HFFc6 (cell line): Measurements from ENCODE around the gene STIM2. TPM values are rescaled to one million over a fixed set of nuclear protein-coding genes. Genes with fewer than 3 reads are reported as not detected.

Experiments used
- DNase-seq: peaks from one replicate; pipeline ENCODE4 v3.0.0-alpha.2; 2018
- H3K27ac Mint-ChIP-seq: 2 replicates; pipeline ENCODE4 v1.8.0; 2020; ENCODE audit warnings: mild to moderate bottlenecking, mixed read lengths
- H3K27me3 Mint-ChIP-seq: 2 replicates; pipeline ENCODE4 v1.8.0; 2021; ENCODE audit warnings: mild to moderate bottlenecking, moderate library complexity, mixed read lengths; ENCODE audit not compliant: insufficient read depth
- H3K36me3 Mint-ChIP-seq: 2 replicates; pipeline ENCODE4 v1.8.0; 2021; ENCODE audit warnings: low read depth, mixed read lengths
- H3K4me1 Mint-ChIP-seq: 2 replicates; pipeline ENCODE4 v1.8.0; 2020; ENCODE audit warnings: low read depth, mixed read lengths
- H3K4me3 Mint-ChIP-seq: 2 replicates; pipeline ENCODE4 v1.8.0; 2020; ENCODE audit warnings: mild to moderate bottlenecking, moderate library complexity, mixed read lengths
- H3K9me3 Mint-ChIP-seq: 2 replicates; pipeline ENCODE4 v1.8.0; 2020; ENCODE audit warnings: mild to moderate bottlenecking, mixed read lengths
- CTCF ChIP-seq: fragments of 200-600 bp; sonication (generic); IDR thresholded peaks from 2 replicates; pipeline ENCODE4 v1.5.0; 2021; ENCODE audit warnings: antibody characterized with exemption, mild to moderate bottlenecking
- total RNA-seq, 6 experiments: library from RNA; stranded (reverse); fragmentation: NEBNext Ultra II Directional; extraction: Animal tissue kit (Norgen Biotek cat#: 25700); gene quantifications; 2 replicates in 1 of 6; 3 replicates in 5 of 6; pipeline ENCODE4 v1.2.3, GENCODE V29; 2021

STIM2 gene
- total RNA-seq, 6 experiments from 2014 or later: 13.7 to 17.1 (median 16.0) TPM

GRCh38 chr4:26854701-26855100 is 5.9 kb upstream of the STIM2 start:
- Mint-ChIP-seq H3K4me1 (peaks cover 19% of the 10 kb centered on the region), H3K27me3 (peaks cover 10% of the 10 kb centered on the region), H3K4me3 (no peak overlapping the region), H3K9me3 (no peaks in the 10 kb centered on the region), H3K27ac (no peak overlapping the region), H3K36me3 (no peaks in the 10 kb centered on the region)
- DNase-seq: no peak
- TF ChIP-seq CTCF: no peak

DNA sequence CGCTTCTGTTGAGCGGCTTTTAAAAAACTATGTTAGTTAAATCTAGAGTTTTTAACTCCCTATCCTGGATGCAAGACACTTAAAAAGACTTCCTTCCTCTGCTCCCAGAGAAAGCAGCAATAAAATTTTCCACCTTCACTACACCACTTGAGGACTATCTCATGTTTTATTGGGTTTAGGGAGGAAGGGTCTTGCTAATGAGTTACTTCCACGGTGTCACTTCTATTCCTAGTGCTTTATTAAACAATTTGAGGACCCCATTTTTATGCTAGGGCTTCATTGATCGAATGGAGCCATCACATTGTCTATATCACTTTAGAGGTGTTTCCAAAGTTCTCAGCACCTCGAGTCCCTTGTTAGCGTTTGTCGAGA is 3.7 kb upstream of the STIM2 start:
- Mint-ChIP-seq H3K4me3 (peak overlapping the region; percentile 90), H3K36me3 (no peaks in the 10 kb centered on the region), H3K4me1 (peaks cover 27% of the 10 kb centered on the region), H3K27me3 (peaks cover 11% of the 10 kb centered on the region), H3K27ac (peak overlapping the region; percentile 49; the same call in 1 of the 2 replicates), H3K9me3 (no peaks in the 10 kb centered on the region)
- TF ChIP-seq CTCF: no peak
- DNase-seq: no peak

DNA sequence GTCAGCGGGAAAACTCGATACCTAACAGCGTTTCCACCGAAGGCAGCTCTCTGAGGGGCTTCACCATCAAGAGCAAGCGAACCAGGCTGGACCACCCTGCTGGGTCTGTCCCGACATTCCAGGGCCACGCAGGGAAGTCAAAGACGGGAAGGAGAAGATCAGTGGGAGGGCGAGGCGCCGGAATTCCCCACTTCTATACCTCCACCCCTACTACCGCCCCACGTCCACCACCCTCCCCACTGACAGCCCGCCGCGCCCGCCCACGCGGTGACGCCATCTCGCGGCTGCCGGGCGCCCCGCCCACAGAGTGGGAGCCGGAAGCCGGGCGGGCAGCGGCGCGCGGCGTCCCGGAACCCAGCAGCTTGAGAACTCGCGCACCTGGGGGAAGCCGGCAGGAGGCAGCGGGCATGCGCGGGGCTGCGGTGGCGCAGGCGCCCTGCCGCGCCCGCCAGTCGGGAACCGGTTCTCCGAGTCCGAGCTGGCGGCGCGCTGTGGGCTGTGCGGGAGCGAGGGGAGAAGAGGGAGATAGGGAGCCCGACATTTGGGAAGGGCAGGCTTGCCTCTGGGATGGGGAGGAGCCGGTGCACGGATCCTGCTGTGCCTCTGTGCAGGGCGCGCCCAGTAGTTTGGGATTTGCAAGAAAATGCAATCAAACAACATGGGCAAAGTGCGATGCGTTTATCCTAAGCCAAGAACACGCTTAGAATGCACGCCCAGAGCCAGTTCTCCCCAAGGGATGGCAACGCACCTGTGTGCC is 3.2 kb upstream of the STIM2 start:
- Mint-ChIP-seq H3K4me1 (peaks cover 33% of the 10 kb centered on the region), H3K9me3 (no peaks in the 10 kb centered on the region), H3K27me3 (peaks cover 11% of the 10 kb centered on the region), H3K27ac (peak overlapping the region; percentile 49; the same call in 1 of the 2 replicates), H3K36me3 (no peaks in the 10 kb centered on the region), H3K4me3 (peak overlapping the region; percentile 90)
- peak; percentile 69 for DNase-seq
- peak; percentile 45 for TF ChIP-seq CTCF

GRCh38 chr4:26858035-26858918 is 2.4 kb upstream of the STIM2 start:
- no peak overlapping the region; the same call in 1 of the 2 replicates for H3K27ac Mint-ChIP-seq
- H3K36me3 Mint-ChIP-seq: no peaks in the 10 kb centered on the region
- no peak for DNase-seq
- H3K4me3 Mint-ChIP-seq: peak overlapping the region; percentile 90
- peaks cover 39% of the 10 kb centered on the region for H3K4me1 Mint-ChIP-seq
- H3K9me3 Mint-ChIP-seq: no peaks in the 10 kb centered on the region
- H3K27me3 Mint-ChIP-seq: peaks cover 11% of the 10 kb centered on the region
- TF ChIP-seq CTCF: no peak

DNA sequence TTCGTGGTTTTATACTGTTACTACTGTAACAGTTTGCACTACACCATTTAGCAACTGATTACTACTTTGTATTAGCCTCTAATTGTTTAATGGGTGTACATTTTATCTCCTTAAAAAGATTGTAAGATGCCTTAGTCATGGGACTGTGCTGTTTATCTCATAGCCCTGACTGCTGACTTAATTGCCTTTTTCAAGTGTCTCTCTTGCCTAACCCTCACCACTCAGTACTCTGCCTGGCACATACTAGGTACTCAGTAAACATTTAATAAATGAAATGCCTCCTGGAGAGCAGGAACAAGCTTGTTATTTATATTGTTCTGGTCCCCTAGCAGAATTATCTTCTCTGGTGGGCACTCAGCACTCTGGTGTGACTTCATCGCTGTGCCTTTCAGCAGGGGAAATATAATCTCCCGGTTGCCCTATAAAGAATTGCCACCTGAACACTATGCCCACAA is 1.7 kb upstream of the STIM2 start:
- no peak for TF ChIP-seq CTCF
- no peak for DNase-seq
- peaks cover 45% of the 10 kb centered on the region for H3K4me1 Mint-ChIP-seq
- H3K4me3 Mint-ChIP-seq: peak overlapping the region; percentile 90
- no peak overlapping the region for H3K27ac Mint-ChIP-seq
- no peaks in the 10 kb centered on the region for H3K9me3 Mint-ChIP-seq
- peaks cover 11% of the 10 kb centered on the region for H3K27me3 Mint-ChIP-seq
- no peaks in the 10 kb centered on the region for H3K36me3 Mint-ChIP-seq
